OCI-LY7 (cell line): ENCODE data around the gene PRMT1.

Source experiments
- CTCF ChIP-seq: fragments of 200-600 bp; sonication (generic); conservative IDR thresholded peaks from 2 replicates; pipeline ENCODE4 v1.5.1; 2014; ENCODE audit warnings: mild to moderate bottlenecking, antibody characterized with exemption, low read length, moderate library complexity, mixed read lengths
- EZH2phosphoT487 ChIP-seq: fragments of 200-600 bp; sonication (generic); IDR thresholded peaks from 2 replicates; pipeline ENCODE4 v1.6.1; 2018; ENCODE audit warnings: low read depth, borderline replicate concordance, mild to moderate bottlenecking, mixed run types, antibody characterized with exemption, low read length, moderate library complexity, mixed read lengths

- TF ChIP-seq CTCF, result no peak
- no peak for TF ChIP-seq EZH2phosphoT487
These were observed 24.3 kb upstream of the PRMT1 start for GRCh38 chr19:49652551-49653465.
